ENCODE results near the gene LARGE1. TPM values are rescaled to one million over a fixed set of nuclear protein-coding genes. Genes with fewer than 3 reads are reported as not detected.

The LARGE1 gene
- total and polyA plus RNA-seq, 2 of the 13 experiments (the other 11 are each of a cell fraction or from before 2014, with no cell fraction given): 8.4 to 11.0 TPM

DNA sequence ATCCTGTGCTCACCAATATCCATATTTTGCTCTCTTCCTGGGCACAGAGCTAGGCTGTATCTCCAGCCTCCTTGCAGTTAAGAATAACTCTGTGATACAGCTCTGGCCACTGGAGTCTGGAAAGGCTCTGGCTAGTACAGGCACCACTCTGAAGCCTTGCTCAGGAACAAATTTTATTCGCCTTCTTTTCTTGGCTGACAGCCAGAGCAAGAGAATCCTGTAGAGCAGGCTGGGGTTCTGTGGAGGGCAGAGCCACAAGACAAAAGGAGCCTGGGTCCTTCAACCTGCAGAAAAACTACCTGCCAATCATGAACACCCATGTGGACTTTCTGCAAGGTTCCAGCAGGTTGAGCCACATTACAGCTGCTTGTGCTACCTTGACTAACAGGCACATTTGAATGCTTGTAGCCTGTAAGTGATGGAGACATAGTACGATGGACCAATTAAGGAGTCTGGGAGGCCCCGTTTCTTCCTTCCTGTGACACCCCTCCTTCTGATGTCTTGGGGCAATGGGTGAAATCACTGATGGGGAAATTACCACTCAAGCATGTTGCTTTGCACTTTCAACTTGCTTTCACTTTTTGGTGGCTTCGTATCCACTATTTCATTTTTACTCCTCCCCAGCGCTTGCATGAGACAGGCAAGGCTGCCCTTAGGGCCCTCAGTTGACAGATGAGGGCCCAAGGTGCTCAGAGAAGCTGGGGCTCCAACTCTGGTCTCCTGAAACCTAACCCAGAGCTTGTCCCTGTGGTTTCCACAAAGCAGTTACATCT, 594.9 kb downstream of the LARGE1 start:
- TF ChIP-seq CREB1 (IDR thresholded peaks at IDR 0.05) (no peak), CREB1 (CRISPR knock-in tag; IDR thresholded peaks at IDR 0.05) (no peak), ZNF337 (CRISPR knock-in tag; IDR thresholded peaks at IDR 0.05; ENCODE audit: borderline replicate concordance, low read depth) (no peak), ESRRA (CRISPR knock-in tag; IDR thresholded peaks at IDR 0.05; ENCODE audit: low read depth) (no peak), PRDM10 (CRISPR knock-in tag; IDR thresholded peaks at IDR 0.05; ENCODE audit: low read depth) (no peak), RBM22 (optimal IDR thresholded peaks at IDR 0.05; ENCODE audit: low read length) (no peak), TFDP1 (CRISPR knock-in tag; IDR thresholded peaks at IDR 0.05; ENCODE audit: borderline replicate concordance) (no peak), SMAD9 (CRISPR knock-in tag; IDR thresholded peaks at IDR 0.05) (no peak)
- TF ChIP-seq, protein P1, sequence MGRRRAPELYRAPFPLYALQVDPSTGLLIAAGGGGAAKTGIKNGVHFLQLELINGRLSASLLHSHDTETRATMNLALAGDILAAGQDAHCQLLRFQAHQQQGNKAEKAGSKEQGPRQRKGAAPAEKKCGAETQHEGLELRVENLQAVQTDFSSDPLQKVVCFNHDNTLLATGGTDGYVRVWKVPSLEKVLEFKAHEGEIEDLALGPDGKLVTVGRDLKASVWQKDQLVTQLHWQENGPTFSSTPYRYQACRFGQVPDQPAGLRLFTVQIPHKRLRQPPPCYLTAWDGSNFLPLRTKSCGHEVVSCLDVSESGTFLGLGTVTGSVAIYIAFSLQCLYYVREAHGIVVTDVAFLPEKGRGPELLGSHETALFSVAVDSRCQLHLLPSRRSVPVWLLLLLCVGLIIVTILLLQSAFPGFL (CRISPR knock-in tag; IDR thresholded peaks at IDR 0.05): no peak
- TF ChIP-seq, protein P2, sequence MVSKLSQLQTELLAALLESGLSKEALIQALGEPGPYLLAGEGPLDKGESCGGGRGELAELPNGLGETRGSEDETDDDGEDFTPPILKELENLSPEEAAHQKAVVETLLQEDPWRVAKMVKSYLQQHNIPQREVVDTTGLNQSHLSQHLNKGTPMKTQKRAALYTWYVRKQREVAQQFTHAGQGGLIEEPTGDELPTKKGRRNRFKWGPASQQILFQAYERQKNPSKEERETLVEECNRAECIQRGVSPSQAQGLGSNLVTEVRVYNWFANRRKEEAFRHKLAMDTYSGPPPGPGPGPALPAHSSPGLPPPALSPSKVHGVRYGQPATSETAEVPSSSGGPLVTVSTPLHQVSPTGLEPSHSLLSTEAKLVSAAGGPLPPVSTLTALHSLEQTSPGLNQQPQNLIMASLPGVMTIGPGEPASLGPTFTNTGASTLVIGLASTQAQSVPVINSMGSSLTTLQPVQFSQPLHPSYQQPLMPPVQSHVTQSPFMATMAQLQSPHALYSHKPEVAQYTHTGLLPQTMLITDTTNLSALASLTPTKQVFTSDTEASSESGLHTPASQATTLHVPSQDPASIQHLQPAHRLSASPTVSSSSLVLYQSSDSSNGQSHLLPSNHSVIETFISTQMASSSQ (IDR thresholded peaks at IDR 0.05; ENCODE audit: low read depth): no peak
- TF ChIP-seq, protein P2 (CRISPR knock-in tag; IDR thresholded peaks at IDR 0.05; ENCODE audit: borderline replicate concordance): no peak
- Histone ChIP-seq H3K27ac (ENCODE audit: extremely low read length, insufficient read depth, low read length) (no peak overlapping the region), H3K4me1 (ENCODE audit: insufficient read depth, low read length) (peaks cover 39% of the 10 kb centered on the region), H4K20me1 (ENCODE audit: insufficient read depth, low read length) (no peaks in the 10 kb centered on the region), H3K4me3 (replicated peaks in 1 of 3; ENCODE audit: insufficient read depth in 1 of 3, low read depth in 2 of 3, low read length in 3 of 3) (no peak overlapping the region), H3K27me3 (ENCODE audit: control insufficient read depth in 1 of 2, insufficient read depth in 2 of 2, low read length in 2 of 2) (no peaks in the 10 kb centered on the region), H2AFZ (ENCODE audit: low read length) (no peak overlapping the region), H3K36me3 (replicated peaks in 1 of 2; ENCODE audit: control insufficient read depth in 1 of 2, insufficient read depth in 2 of 2, low read length in 2 of 2) (peaks cover 0 to 1% of the 10 kb centered on the region in 2 experiments; a peak in 1 of 5 replicates), H3K79me2 (ENCODE audit: insufficient read depth, low read length) (no peaks in the 10 kb centered on the region), H3K9me3 (ENCODE audit: low read length) (no peaks in the 10 kb centered on the region), H3K9ac (ENCODE audit: insufficient read depth, low read depth, low read length) (no peak overlapping the region), H3K4me2 (ENCODE audit: low read depth, low read length) (no peak overlapping the region)
- 94% methylated on average over 3 of the region's 5 CpGs for WGBS (ENCODE audit: low lambda C conversion rate)
- intact Hi-C loops (cut with micrococcal nuclease; ENCODE audit: unreplicated experiment): no loop called here
- no peak for FAIRE-seq
- no peak for ATAC-seq
- CTCF ChIA-PET (ENCODE audit: low intra/inter-chr PET ratio, low total read pairs): no interaction called here
- POLR2A ChIA-PET: interaction anchor here (3.0 kb wide), 1 partner anchor 10 kb away, joined by 8 read pairs; no protein-coding TSS in a partner anchor
- no TSS peak for BruUV-seq (replicated peaks)
- in situ Hi-C loops (cut with HindIII; ENCODE audit: extremely low pct_ligation_motif_present, low pct_unique_long_range_greater_than_20kb): no loop called here
- DNase-seq (ENCODE audit: low spot score): no peak
